NCI-H2029 treated with DMSO at 0.1 percent for 48 hours (cell line): ENCODE measurements around the gene SSRP1.

ENCODE experiments used
- DNase-seq: peaks from one replicate; lab custom pipeline; 2025; lab: John Stamatoyannopoulos, UW

The SSRP1 gene

DNA sequence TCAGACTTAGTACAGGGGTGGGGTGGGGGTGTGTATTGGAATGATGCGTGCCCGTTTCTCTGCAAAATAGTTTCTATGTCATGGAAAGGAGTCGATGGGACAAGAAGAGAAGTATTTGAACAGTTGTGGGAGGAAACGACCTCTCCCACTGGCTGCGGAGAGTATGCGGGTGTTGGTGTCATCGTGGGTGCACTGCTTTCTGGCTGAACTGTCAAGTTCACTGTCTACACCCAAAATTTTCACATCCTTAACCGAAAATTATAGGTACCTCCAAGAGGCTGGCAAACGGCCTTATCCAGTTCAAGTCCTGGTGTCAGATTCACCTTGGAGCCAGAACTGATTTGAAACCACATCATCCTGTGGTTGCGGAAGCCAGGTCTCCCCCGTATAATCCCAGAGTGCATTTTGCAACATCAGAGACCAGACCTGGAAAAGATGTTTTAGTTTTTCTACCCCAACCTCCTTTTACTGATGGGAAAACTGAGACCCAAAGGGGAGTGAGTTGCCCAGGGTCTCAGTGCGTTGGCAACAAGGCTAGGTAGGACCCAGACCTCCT lies 497 bp upstream of the SSRP1 start:
- no peak for DNase-seq

- no peak for DNase-seq
These were observed 709 bp downstream of the SSRP1 start for GRCh38 chr11:57335023-57335342.

- no peak for DNase-seq
These were observed 2.8 kb downstream of the SSRP1 start for GRCh38 chr11:57332694-57333440.

DNA sequence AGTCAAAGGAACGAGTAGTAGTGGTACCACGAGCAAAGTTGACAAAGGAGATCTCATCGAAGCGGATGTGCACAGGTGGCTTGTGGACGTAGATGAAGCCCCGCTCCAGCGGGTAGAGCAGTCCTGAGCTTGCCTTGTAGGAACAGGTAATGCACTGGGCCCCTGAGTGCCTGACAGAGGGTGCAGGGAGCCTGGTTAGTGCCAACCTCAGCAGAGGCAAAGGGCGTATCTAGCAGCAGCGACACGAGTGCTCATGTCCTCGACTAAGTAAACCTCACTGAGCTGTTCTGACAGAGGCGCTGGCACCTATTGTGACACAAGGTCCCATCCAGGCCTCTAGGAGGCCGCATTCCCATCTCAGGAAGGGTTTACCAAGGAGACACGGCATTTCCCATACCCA lies 4.0 kb downstream of the SSRP1 start:
- no peak for DNase-seq

GRCh38 chr11:57330029-57330428 lies 5.7 kb downstream of the SSRP1 start:
- DNase-seq: no peak

GRCh38 chr11:57327721-57328120 lies 8.0 kb downstream of the SSRP1 start:
- DNase-seq: no peak

DNA sequence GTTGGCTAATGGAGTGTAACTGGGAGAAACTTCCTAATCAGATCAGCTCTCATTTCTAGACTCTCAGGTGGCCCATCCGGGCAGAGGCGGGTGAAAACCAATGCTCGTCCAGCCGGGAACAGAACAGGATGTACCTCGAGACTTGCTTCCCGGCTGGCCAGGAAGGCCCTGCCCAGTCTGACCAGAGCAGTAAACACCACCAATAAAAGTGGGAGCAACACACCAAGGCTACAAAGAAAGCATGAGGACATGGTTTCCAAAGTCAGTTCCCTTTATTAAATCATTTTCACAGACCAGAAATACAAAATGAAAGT lies 10.0 kb downstream of the SSRP1 start:
- no peak for DNase-seq

DNA sequence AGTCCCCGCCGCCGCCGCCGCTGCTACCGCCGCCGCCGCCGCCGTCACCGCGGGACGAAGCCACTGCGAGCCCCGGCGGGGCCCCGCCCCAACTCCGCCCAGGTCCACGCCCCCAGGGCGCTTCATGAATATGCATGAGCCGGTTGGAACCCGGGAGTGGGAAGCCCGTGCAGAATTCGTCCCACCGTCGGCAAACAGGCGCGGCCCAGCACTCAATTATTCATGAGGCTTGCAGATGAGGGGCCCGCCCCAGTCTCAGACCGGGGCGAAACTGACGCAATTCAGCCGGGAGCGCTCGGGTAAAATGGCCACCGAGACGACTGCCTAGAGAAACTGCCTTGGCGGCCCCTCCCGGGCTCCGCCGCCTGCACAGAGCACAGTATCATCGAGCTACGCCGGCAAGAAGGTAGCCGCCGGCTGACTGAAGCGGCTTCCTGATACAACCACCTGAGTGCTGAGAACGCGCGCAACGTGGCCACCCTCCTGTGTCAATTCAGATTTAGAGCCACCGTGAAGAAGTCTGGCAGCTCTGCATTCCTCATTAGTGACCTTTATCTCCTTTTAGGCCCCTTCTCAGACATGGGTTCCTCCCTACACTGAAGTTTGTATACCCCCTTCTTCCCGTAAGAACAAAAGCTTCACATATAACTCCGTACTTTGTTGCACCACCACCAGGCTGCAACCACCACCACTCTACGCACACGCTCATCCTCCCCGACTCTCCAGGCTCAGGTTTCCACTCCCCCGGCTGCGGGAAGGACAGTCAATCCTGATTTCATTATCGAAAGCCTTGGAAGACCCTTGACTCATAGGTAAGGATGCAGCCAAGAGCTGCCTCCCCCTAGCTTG lies 10.6 kb downstream of the SSRP1 start, which contains the start of gene TNKS1BP1:
TSS of gene TNKS1BP1 (minus strand) at position 67 of the 849 bp plus-strand sequence. CDS start 3,067 bp downstream, outside the sequence.
- DNase-seq: peak; percentile 88

GRCh38 chr11:57324154-57324885 lies 11.4 kb downstream of the SSRP1 start:
- DNase-seq: no peak

GRCh38 chr11:57323855-57324153 lies 11.9 kb downstream of the SSRP1 start:
- DNase-seq: no peak

GRCh38 chr11:57323167-57323854 lies 12.4 kb downstream of the SSRP1 start:
- no peak for DNase-seq

GRCh38 chr11:57322256-57323166 lies 13.2 kb downstream of the SSRP1 start:
- DNase-seq: peak; percentile 52

DNA sequence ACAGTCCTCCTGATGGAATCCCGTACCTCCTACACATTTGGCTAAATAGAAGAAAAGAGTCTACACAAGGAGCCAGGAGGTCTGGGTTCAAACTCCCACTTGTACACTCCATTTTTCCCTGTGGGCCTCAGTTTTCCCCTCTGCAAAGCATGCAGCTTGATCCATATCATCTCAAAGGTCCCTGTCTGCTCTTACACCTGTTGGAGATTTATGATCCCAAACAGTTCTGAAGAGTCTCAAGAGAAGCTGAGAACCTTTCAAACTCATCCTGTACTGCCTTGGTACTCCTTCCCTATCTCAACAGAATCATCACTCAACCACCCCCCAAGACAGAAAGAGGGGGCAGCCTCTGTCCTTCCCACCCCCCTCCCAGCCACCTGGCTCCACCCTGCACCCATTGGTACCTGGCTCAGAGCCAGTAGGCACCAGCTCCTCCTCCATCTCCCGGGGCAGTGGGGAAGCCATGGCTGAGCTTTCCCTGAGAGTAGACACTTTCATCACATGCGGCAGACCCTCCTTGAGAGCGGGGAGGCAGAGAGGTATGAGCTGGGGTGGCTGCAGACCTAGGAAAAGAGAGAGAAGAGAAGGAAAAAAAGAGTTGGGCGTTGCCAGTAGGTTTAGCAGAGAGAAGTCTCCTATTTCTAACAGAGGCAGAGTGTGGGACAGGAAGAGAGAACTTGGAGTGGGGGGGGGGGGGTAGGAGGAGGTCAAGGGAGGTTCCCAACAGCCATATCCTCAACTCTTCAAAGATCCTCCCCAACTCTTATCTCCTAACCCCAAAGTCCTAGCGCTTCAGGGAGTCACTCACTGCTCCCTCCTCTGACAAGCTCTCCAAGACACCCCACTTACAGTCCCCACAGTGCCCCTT lies 14.1 kb downstream of the SSRP1 start:
- no peak for DNase-seq

GRCh38 chr11:57320719-57321387 lies 14.8 kb downstream of the SSRP1 start:
- DNase-seq: no peak

DNA sequence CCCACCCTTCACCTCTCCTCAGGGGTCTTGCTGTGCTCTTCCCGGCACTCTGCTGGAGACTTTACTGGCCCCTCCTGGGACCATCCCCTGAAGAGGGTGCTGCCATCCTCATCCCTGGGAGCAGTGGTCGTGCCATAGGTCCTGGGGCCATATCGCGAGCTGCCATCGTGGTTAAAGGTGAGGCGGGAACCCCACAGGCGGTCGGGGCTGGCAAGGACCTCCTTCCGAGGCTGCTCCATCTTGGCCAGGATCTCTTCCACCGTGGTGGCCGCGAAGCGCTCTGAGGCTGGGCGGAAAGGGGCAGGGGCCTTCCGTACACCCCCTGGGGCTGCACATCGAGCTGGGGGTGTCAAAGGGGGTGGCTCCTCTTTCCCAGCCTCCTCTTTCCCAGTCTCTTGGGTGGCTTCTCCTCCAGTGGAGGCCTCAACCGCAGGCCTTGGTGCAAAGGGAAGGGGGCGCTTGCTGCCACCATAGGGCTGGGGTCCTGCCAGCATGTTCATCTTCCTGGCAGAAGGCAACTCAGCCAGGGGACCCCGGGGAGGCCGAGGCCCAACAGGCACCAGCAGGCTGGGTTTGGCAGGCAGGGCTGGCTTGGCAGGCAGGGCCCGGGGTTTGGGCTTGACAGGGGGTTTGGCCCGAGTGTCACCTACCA lies 15.5 kb downstream of the SSRP1 start:
- no peak for DNase-seq

- DNase-seq: no peak
These were observed 17.5 kb downstream of the SSRP1 start for GRCh38 chr11:57318178-57318577.

- DNase-seq: no peak
These were observed 19.7 kb downstream of the SSRP1 start for GRCh38 chr11:57316017-57316416.

- no peak for DNase-seq
These were observed 20.2 kb downstream of the SSRP1 start for GRCh38 chr11:57315491-57315890.
